PC-9 (cell line): ENCODE data around the gene EXOC2. TPM values are rescaled to one million over a fixed set of nuclear protein-coding genes. Genes with fewer than 3 reads are reported as not detected.

ENCODE experiments used
- Bru-seq: library from RNA; stranded (reverse); fragments of 400-500 nt; gene quantifications from one replicate; lab custom pipeline; 2021; lab: Mats Ljungman, UMichigan
- BruChase-seq, 2 experiments: library from RNA; stranded (reverse); fragments of 400-500 nt; gene quantifications; one replicate each; lab custom pipeline; 2021; lab: Mats Ljungman, UMichigan
- BruUV-seq: library from RNA; stranded (reverse); fragments of 400-500 nt; replicated peaks from 2 replicates; lab custom pipeline; 2021; lab: Mats Ljungman, UMichigan
- CTCF ChIA-PET: fragments of 300-600 bp; sonication (Branson Sonifier 250); formaldehyde crosslinking; loops from one replicate; lab custom pipeline; 2022; ENCODE audit warnings: antibody characterized with exemption; lab: Charles Lee
- POLR2A ChIA-PET: fragments of 300-600 bp; sonication (Branson Sonifier 250); formaldehyde crosslinking; loops from one replicate; lab custom pipeline; 2022; ENCODE audit warnings: antibody characterized with exemption; ENCODE audit not compliant: unreplicated experiment; lab: Charles Lee
- DNase-seq, 2 experiments: peaks; one replicate each; pipeline versions ENCODE4 v3.0.0 to v3.0.0-alpha.2; 2015 to 2022; ENCODE audit warnings: mixed read lengths in 1 of 2
- H2AFZ ChIP-seq: fragments of 200-600 bp; sonication (generic); 2 replicates; pipeline ENCODE4 v1.8.1; 2017; ENCODE audit warnings: antibody characterized with exemption
- H3F3A ChIP-seq: fragments of 200-600 bp; sonication (generic); 2 replicates; pipeline ENCODE4 v1.8.1; 2017; ENCODE audit warnings: antibody characterized with exemption, mild to moderate bottlenecking, low read depth; ENCODE audit not compliant: insufficient read depth
- H3K27ac ChIP-seq: fragments of 200-600 bp; sonication (generic); 2 replicates; pipeline ENCODE4 v1.6.1; 2016; ENCODE audit warnings: mixed run types
- H3K27me3 ChIP-seq: fragments of 200-600 bp; sonication (generic); 2 replicates; pipeline ENCODE4 v1.6.1; 2016; ENCODE audit warnings: low read depth, mixed run types; ENCODE audit not compliant: insufficient read depth
- H3K36me3 ChIP-seq: fragments of 200-600 bp; sonication (generic); 2 replicates; pipeline ENCODE4 v1.6.1; 2016; ENCODE audit warnings: low read depth, mixed run types
- H3K4me1 ChIP-seq: fragments of 200-600 bp; sonication (generic); replicated peaks from 2 replicates; pipeline ENCODE4 v1.6.1; 2016; ENCODE audit warnings: mixed run types; ENCODE audit not compliant: insufficient read depth
- H3K4me2 ChIP-seq: fragments of 200-600 bp; sonication (generic); 2 replicates; pipeline ENCODE4 v1.6.1; 2017; ENCODE audit warnings: mixed run types
- H3K4me3 ChIP-seq: fragments of 200-600 bp; sonication (generic); 2 replicates; pipeline ENCODE4 v1.6.1; 2016; ENCODE audit warnings: mixed run types
- H3K79me2 ChIP-seq: fragments of 200-600 bp; sonication (generic); 2 replicates; pipeline ENCODE4 v1.6.1; 2017; ENCODE audit warnings: low read depth, mixed run types
- H3K9me2 ChIP-seq: fragments of 200-600 bp; sonication (generic); 2 replicates; pipeline ENCODE4 v1.8.1; 2017; ENCODE audit warnings: mild to moderate bottlenecking; ENCODE audit not compliant: insufficient read depth
- H3K9me3 ChIP-seq: fragments of 200-600 bp; sonication (generic); 2 replicates; pipeline ENCODE4 v1.8.1; 2016; ENCODE audit warnings: low read depth; ENCODE audit not compliant: insufficient read depth
- H4K20me1 ChIP-seq: fragments of 200-600 bp; sonication (generic); 2 replicates; pipeline ENCODE4 v1.8.1; 2017; ENCODE audit not compliant: insufficient read depth
- CTCF ChIP-seq: fragments of 200-600 bp; sonication (generic); conservative IDR thresholded peaks from 2 replicates; pipeline ENCODE4 v1.6.1; 2017; ENCODE audit warnings: mixed run types, antibody characterized with exemption, mild to moderate bottlenecking, moderate library complexity
- EZH2 ChIP-seq: fragments of 200-600 bp; sonication (generic); IDR thresholded peaks from 2 replicates; pipeline ENCODE4 v1.8.0; 2017; ENCODE audit warnings: antibody characterized with exemption, low read depth
- intact Hi-C: fragments of 100-400 bp; cut with micrococcal nuclease; formaldehyde crosslinking; loops from one replicate; pipeline ENCODE4 v1.10.0; 2022; ENCODE audit not compliant: unreplicated experiment
- long read RNA-seq: library from polyadenylated mRNA; stranded (forward); transcript quantifications from one replicate; pipeline ENCODE4 v2.0.0, GENCODE V29; 2022
- total RNA-seq: library from RNA; stranded (reverse); gene quantifications from 2 replicates; pipeline ENCODE4 v1.2.3, GENCODE V29; 2021

Gene EXOC2, protein sequence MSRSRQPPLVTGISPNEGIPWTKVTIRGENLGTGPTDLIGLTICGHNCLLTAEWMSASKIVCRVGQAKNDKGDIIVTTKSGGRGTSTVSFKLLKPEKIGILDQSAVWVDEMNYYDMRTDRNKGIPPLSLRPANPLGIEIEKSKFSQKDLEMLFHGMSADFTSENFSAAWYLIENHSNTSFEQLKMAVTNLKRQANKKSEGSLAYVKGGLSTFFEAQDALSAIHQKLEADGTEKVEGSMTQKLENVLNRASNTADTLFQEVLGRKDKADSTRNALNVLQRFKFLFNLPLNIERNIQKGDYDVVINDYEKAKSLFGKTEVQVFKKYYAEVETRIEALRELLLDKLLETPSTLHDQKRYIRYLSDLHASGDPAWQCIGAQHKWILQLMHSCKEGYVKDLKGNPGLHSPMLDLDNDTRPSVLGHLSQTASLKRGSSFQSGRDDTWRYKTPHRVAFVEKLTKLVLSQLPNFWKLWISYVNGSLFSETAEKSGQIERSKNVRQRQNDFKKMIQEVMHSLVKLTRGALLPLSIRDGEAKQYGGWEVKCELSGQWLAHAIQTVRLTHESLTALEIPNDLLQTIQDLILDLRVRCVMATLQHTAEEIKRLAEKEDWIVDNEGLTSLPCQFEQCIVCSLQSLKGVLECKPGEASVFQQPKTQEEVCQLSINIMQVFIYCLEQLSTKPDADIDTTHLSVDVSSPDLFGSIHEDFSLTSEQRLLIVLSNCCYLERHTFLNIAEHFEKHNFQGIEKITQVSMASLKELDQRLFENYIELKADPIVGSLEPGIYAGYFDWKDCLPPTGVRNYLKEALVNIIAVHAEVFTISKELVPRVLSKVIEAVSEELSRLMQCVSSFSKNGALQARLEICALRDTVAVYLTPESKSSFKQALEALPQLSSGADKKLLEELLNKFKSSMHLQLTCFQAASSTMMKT
- total RNA-seq (21.3 and 28.2 TPM in 2 replicates), Bru-seq, nascent RNA (percentile 79 among the genes with signal in this experiment), BruChase-seq, experiment 1, labeled RNA remaining after a 2-hour chase (percentile 73 among the genes with signal in this experiment), BruChase-seq, experiment 2, labeled RNA remaining after a 6-hour chase (percentile 64 among the genes with signal in this experiment)
- long read RNA-seq, full-length matches to known transcripts = 36 of 70 reads
- long read RNA-seq, partial matches to known transcripts = 6 of 70 reads
- long read RNA-seq, other reads (novel, unspliced or antisense) = 28 of 70 reads

DNA sequence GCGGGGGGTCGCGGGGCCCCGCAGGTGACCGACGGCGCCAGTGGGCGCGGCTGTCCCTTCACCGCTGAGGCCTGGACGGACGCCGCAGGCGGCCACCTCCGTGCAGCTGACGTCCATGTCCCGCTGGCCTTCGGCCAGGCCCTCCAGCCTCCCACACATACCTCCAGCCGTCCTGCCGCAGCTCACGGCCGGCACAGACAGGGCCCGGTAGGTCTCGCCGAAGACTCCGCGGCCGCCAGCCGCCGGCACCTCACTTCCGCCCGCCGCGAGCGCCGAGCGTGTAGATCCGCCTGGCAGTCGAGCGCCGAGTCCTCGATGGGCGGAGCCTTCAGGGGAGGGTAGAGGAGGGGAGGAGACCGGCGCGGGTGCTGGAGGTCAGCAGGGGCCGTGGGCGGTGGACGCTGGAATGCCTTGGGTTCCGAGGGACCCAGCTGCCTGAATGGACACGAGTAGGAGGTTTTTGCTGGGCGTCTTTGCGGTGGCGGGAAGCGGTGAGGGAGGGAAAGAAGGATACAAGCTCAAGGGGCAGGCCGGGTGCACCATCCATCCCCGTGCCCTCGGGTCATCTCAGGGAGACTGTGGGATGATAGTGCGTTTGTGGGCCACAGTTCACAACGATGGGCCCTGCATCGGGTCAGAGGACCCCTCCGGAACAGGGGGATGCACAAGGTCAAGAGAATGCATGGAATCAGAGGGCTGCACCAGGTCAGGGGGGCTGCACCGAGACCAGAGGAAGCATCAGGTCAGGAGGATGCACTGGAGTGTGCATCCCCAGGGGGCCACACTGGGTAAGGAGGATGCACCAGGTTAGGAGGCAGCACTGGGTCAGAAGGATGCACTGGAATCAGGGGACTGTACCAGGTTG, at the start of gene EXOC2:
Gene EXOC2, minus strand, starts transcription at position 282 of the 865 bp plus-strand sequence. CDS start 55,321 bp downstream, outside the sequence.
- TF ChIP-seq CTCF (no peak), EZH2 (no peak)
- no peaks in the 10 kb centered on the region for H3K9me2 ChIP-seq
- peak; percentile 56 to 81 for DNase-seq
- H3K4me3 ChIP-seq = peak within 1 kb of the TSS; percentile 80
- no TSS peak for BruUV-seq
- H3F3A ChIP-seq = no peaks in the 10 kb centered on the region
- CTCF ChIA-PET = interaction anchor here (0.6 kb wide), 1 partner anchor 642 kb away, joined by 3 read pairs; no protein-coding TSS in a partner anchor
- H3K4me1 ChIP-seq = peaks cover 6% of the 10 kb centered on the region; the same call in 1 of the 2 replicates
- POLR2A ChIA-PET = interaction anchor here (0.6 to 0.7 kb wide), 2 partner anchors 10 to 22 kb away, joined by 9 to 17 read pairs; no protein-coding TSS in a partner anchor
- peak within 1 kb of the TSS; percentile 78 for H3K4me2 ChIP-seq
- peak within 1 kb of the TSS; percentile 49; the same call in 1 of the 2 replicates for H3K27ac ChIP-seq
- no peaks in the 10 kb centered on the region for H3K9me3 ChIP-seq
- peaks cover 34% of the 10 kb centered on the region for H3K79me2 ChIP-seq
- intact Hi-C loops = no loop called here
- H2AFZ ChIP-seq = peak within 1 kb of the TSS; percentile 84
- no peaks in the 10 kb centered on the region for H3K27me3 ChIP-seq
- H3K36me3 ChIP-seq = no peaks in the 10 kb centered on the region
- H4K20me1 ChIP-seq = peaks cover 7% of the 10 kb centered on the region; the same call in 1 of the 2 replicates

DNA sequence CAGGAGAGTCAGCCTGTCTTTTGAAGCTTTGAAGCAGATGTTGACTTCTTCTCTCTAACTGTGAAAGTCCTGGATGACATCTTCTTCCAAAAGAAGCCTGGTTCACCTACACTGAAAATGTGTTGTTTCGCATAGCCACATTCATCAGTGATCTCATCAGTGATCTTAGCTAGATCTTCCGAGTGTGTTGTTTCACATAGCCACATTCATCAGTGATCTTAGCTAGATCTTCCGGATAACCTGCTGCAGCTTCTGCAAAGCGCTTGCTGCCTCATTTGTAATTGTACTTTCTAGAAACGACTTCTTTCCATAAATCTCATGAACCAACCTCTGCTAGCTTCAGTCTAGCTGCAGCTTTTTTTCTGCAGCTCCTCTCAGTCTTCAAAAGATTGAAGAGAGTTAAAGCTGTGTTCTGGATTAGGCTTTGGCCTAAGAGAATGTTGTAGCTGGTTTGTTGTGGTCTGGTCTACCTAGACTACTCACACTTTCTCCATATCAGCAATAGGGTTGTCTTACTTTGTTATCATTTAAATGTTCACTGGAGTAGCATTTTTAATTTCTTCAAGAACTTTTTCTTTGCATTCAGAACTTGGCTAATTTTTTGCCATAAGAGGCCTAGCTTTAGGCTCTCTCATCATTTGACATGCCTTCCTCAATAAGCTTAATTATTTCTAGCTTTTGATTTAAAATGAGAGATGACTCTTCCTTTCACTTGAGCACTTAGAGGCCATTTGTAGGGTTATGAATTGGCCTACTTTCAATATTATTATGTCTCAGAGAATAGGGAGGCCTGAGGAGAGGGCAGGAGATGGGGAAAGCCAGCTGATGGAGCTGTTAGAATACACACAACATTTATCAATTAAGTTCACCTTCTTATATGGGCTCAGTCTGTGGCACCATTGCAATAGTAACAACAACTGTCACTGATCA, 48.7 kb upstream of the EXOC2 start:
- TF ChIP-seq EZH2 = no peak
- TF ChIP-seq CTCF = no peak
- POLR2A ChIA-PET = no interaction called here
- Histone ChIP-seq H3K4me1 (no peaks in the 10 kb centered on the region), H3K27ac (no peak overlapping the region), H3K79me2 (no peaks in the 10 kb centered on the region), H3K27me3 (no peaks in the 10 kb centered on the region), H3K9me2 (no peaks in the 10 kb centered on the region), H3K4me2 (no peak overlapping the region), H3K4me3 (no peak overlapping the region), H3K36me3 (no peaks in the 10 kb centered on the region), H4K20me1 (no peaks in the 10 kb centered on the region), H3F3A (no peaks in the 10 kb centered on the region), H3K9me3 (no peaks in the 10 kb centered on the region), H2AFZ (no peak overlapping the region)
- CTCF ChIA-PET = no interaction called here
- BruUV-seq = no TSS peak
- no peak for DNase-seq
- intact Hi-C loops = no loop called here
